Measurements from ENCODE around the gene KLRF1. TPM values are rescaled to one million over a fixed set of nuclear protein-coding genes. Genes with fewer than 3 reads are reported as not detected.

The KLRF1 gene
- polyA plus RNA-seq, 1 donor = 1.5 TPM

Other genes with a start within 250 kb of the KLRF1 start
- gene KLRB1, start 219.6 kb upstream of the KLRF1 start, polyA plus RNA-seq = 7.8 TPM
- 9.9 TPM for gene CLEC2D, start 157.8 kb upstream of the KLRF1 start, polyA plus RNA-seq
- 0.31 TPM for gene CLECL1, start 94.4 kb upstream of the KLRF1 start, polyA plus RNA-seq
- 12.3 TPM for gene CD69, start 66.6 kb upstream of the KLRF1 start, polyA plus RNA-seq
- gene CLEC2B, start 41.9 kb downstream of the KLRF1 start, polyA plus RNA-seq = 5.2 TPM
- gene KLRF2, start 54.0 kb downstream of the KLRF1 start, polyA plus RNA-seq = 1.2 TPM
- gene CLEC2A, start 104.9 kb downstream of the KLRF1 start, polyA plus RNA-seq = not detected
- gene CLEC12A, start 143.9 kb downstream of the KLRF1 start, polyA plus RNA-seq = 1.5 TPM
- gene CLEC1B, start 171.6 kb downstream of the KLRF1 start, polyA plus RNA-seq = 0.19 TPM
- 0.25 TPM for gene CLEC12B, start 183.1 kb downstream of the KLRF1 start, polyA plus RNA-seq
- 2.5 TPM for gene CLEC9A, start 203.2 kb downstream of the KLRF1 start, polyA plus RNA-seq